Panc1 (cell line): Measurements from ENCODE around the gene CCDC8. TPM values are rescaled to one million over a fixed set of nuclear protein-coding genes. Genes with fewer than 3 reads are reported as not detected.

Experiments
- ATAC-seq: fragments of 200-7000 bp; cut with Tn5 transposase; 2 replicates; pipeline ENCODE4 v1.9.1; 2020; ENCODE audit warnings: mild to moderate bottlenecking, moderate library complexity
- BruUV-seq: library from RNA; stranded (reverse); fragments of 400-500 nt; replicated peaks from 2 replicates; lab custom pipeline; 2021; lab: Mats Ljungman, UMichigan
- CTCF ChIA-PET: fragments of 300-600 bp; sonication (Branson Sonifier 250); formaldehyde crosslinking; loops from one replicate; lab custom pipeline; 2022; ENCODE audit warnings: antibody characterized with exemption; lab: Charles Lee
- POLR2A ChIA-PET: fragments of 300-600 bp; sonication (Branson Sonifier 250); formaldehyde crosslinking; loops from one replicate; lab custom pipeline; 2022; ENCODE audit warnings: antibody characterized with exemption; lab: Charles Lee
- DNase-seq: peaks from one replicate; pipeline ENCODE4 v3.0.0-alpha.2; 2010; ENCODE audit warnings: low read depth, low spot score
- H3K27ac ChIP-seq: 2 replicates; pipeline ENCODE4 v1.5.1; 2011; ENCODE audit warnings: mild to moderate bottlenecking, low read length, inconsistent platforms
- H3K27me3 ChIP-seq: fragments of 200-500 bp; sonication (Bioruptor generic); 2 replicates; pipeline ENCODE4 v1.6.0; 2014; ENCODE audit warnings: low read length, inconsistent platforms; ENCODE audit not compliant: control insufficient read depth, insufficient read depth
- H3K36me3 ChIP-seq: fragments of 200-500 bp; sonication (Bioruptor generic); 2 replicates; pipeline ENCODE4 v1.5.1; 2014; ENCODE audit warnings: inconsistent platforms, mild to moderate bottlenecking, low read length, moderate library complexity; ENCODE audit not compliant: control insufficient read depth, insufficient read depth
- H3K4me1 ChIP-seq: 2 replicates; pipeline ENCODE4 v1.5.1; 2011; ENCODE audit warnings: inconsistent platforms, mild to moderate bottlenecking, low read length, moderate library complexity; ENCODE audit not compliant: control insufficient read depth, insufficient read depth
- H3K4me3 ChIP-seq, 2 experiments: 2 replicates each; pipeline ENCODE4 v1.5.1; 2011 to 2012; ENCODE audit warnings: low read depth in 2 of 2, low read length in 2 of 2, mild to moderate bottlenecking in 2 of 2, inconsistent platforms in 1 of 2, moderate library complexity in 1 of 2
- H3K9me3 ChIP-seq: fragments of 200-500 bp; sonication (Bioruptor generic); 2 replicates; pipeline ENCODE4 v1.5.1; 2014; ENCODE audit warnings: low read depth, mild to moderate bottlenecking, inconsistent platforms, low read length, moderate library complexity; ENCODE audit not compliant: control insufficient read depth, insufficient read depth
- CTCF ChIP-seq: fragments of 450-650 bp; IDR thresholded peaks from 2 replicates; pipeline ENCODE4 v1.5.1; 2017; ENCODE audit warnings: mild to moderate bottlenecking
- POLR2AphosphoS5 ChIP-seq: IDR thresholded peaks from 2 replicates; pipeline ENCODE4 v1.6.1; 2012; ENCODE audit warnings: mild to moderate bottlenecking, low read depth, low read length, moderate library complexity
- REST ChIP-seq, 2 experiments: IDR thresholded peaks; 2 replicates each; pipeline ENCODE4 v1.6.1; 2011 to 2012; ENCODE audit warnings: low read depth in 2 of 2, control low read depth in 1 of 2, low read length in 1 of 2, mild to moderate bottlenecking in 1 of 2, moderate library complexity in 1 of 2; ENCODE audit not compliant: insufficient read depth in 1 of 2
- SIN3A ChIP-seq: IDR thresholded peaks from 2 replicates; pipeline ENCODE4 v1.6.1; 2012; ENCODE audit warnings: low read depth, mild to moderate bottlenecking, low read length, moderate library complexity, borderline replicate concordance; ENCODE audit not compliant: insufficient read depth
- TCF7L2 ChIP-seq: IDR thresholded peaks from 2 replicates; pipeline ENCODE4 v1.6.1; 2011; ENCODE audit warnings: mild to moderate bottlenecking, low read depth, low read length, inconsistent platforms
- in situ Hi-C: cut with HindIII; loops from 2 replicates; pipeline ENCODE4 v1.10.0; 2016; ENCODE audit warnings: low sequenced_read_pairs, low pct_unique_long_range_greater_than_20kb
- intact Hi-C: fragments of 100-400 bp; cut with micrococcal nuclease; formaldehyde crosslinking; loops from one replicate; pipeline ENCODE4 v1.10.0; 2022; ENCODE audit not compliant: unreplicated experiment
- total RNA-seq: library from RNA; stranded (reverse); gene quantifications from one replicate; pipeline ENCODE4 v1.2.1, GENCODE V29; 2021; ENCODE audit not compliant: unreplicated experiment

Gene CCDC8
- total RNA-seq, 1 experiment from 2014 or later, result 5.4 TPM

GRCh38 chr19:46387713-46388130 lies 25.6 kb downstream of the CCDC8 start:
- Histone ChIP-seq H3K4me3 (no peak overlapping the region), H3K4me1 (no peaks in the 10 kb centered on the region), H3K27me3 (no peaks in the 10 kb centered on the region), H3K36me3 (0 out of 2 replicates have a peak, but pooled peaks cover 7% of the 10 kb centered on the region), H3K9me3 (no peaks in the 10 kb centered on the region), H3K27ac (no peak overlapping the region)
- in situ Hi-C loops (no loop called here), intact Hi-C loops (no loop called here)
- no TSS peak for BruUV-seq
- ChIA-PET CTCF (no interaction called here), POLR2A (no interaction called here)
- no peak for DNase-seq
- no peak for ATAC-seq
- no peak for TF ChIP-seq POLR2AphosphoS5
- TF ChIP-seq SIN3A, result no peak
- no peak for TF ChIP-seq TCF7L2

GRCh38 chr19:46386996-46387712 lies 26.2 kb downstream of the CCDC8 start:
- no peak overlapping the region for H3K4me3 ChIP-seq
- ATAC-seq (no peak), DNase-seq (no peak)
- POLR2A ChIA-PET, result interaction anchor here (0.5 kb wide), 1 partner anchor 89 kb away, joined by 18 read pairs; no protein-coding TSS in a partner anchor
- in situ Hi-C loops (no loop called here), intact Hi-C loops (no loop called here)
- no peaks in the 10 kb centered on the region for H3K9me3 ChIP-seq
- no peak for TF ChIP-seq POLR2AphosphoS5
- no peak for TF ChIP-seq CTCF
- no peak for TF ChIP-seq SIN3A
- no peak for TF ChIP-seq REST (IDR thresholded peaks at IDR 0.05; ENCODE audit: insufficient read depth in 1 of 2, low read depth in 2 of 2, low read length in 1 of 2)
- TF ChIP-seq TCF7L2, result no peak
- no peak overlapping the region for H3K27ac ChIP-seq
- CTCF ChIA-PET, result no interaction called here
- H3K27me3 ChIP-seq, result no peaks in the 10 kb centered on the region
- 0 out of 2 replicates have a peak, but pooled peaks cover 7% of the 10 kb centered on the region for H3K36me3 ChIP-seq
- BruUV-seq, result no TSS peak
- H3K4me1 ChIP-seq, result no peaks in the 10 kb centered on the region

- CTCF ChIA-PET, result interaction anchor here (0.6 kb wide), 1 partner anchor 17 kb away, joined by 5 read pairs; no protein-coding TSS in a partner anchor
- H3K36me3 ChIP-seq, result 0 out of 2 replicates have a peak, but pooled peaks cover 7% of the 10 kb centered on the region
These were observed 27.2 kb downstream of the CCDC8 start for GRCh38 chr19:46386151-46386550.

More at GRCh38 chr19:46386151-46386550, 27.2 kb downstream of the CCDC8 start:
- H3K4me1 ChIP-seq, result no peaks in the 10 kb centered on the region
- no peak overlapping the region for H3K4me3 ChIP-seq
- in situ Hi-C loops (no loop called here), intact Hi-C loops (no loop called here)
- no TSS peak for BruUV-seq
- no peaks in the 10 kb centered on the region for H3K27me3 ChIP-seq
- POLR2A ChIA-PET, result interaction anchor here (0.5 kb wide), 1 partner anchor 88 kb away, joined by 18 read pairs; no protein-coding TSS in a partner anchor
- DNase-seq, result no peak
- no peak for TF ChIP-seq TCF7L2
- ATAC-seq, result no peak
- H3K9me3 ChIP-seq, result no peaks in the 10 kb centered on the region
- H3K27ac ChIP-seq, result no peak overlapping the region
